ENCODE measurements around the gene KLHL17.
A peak's percentile ranks its signal among the peaks of the same experiment; 100 is the strongest.

KLHL17 gene

GRCh38 chr1:923131-923990 is 37.0 kb upstream of the KLHL17 start, which contains the start of gene SAMD11:
TSS of gene SAMD11 (plus strand) at chr1:923923. CDS start at chr1:924432, 509 bp downstream.
- DNase-seq, result peak; percentile 30 to 74

- no peak for DNase-seq
Observed at GRCh38 chr1:923991-924655, 36.3 kb upstream of the KLHL17 start.

DNA sequence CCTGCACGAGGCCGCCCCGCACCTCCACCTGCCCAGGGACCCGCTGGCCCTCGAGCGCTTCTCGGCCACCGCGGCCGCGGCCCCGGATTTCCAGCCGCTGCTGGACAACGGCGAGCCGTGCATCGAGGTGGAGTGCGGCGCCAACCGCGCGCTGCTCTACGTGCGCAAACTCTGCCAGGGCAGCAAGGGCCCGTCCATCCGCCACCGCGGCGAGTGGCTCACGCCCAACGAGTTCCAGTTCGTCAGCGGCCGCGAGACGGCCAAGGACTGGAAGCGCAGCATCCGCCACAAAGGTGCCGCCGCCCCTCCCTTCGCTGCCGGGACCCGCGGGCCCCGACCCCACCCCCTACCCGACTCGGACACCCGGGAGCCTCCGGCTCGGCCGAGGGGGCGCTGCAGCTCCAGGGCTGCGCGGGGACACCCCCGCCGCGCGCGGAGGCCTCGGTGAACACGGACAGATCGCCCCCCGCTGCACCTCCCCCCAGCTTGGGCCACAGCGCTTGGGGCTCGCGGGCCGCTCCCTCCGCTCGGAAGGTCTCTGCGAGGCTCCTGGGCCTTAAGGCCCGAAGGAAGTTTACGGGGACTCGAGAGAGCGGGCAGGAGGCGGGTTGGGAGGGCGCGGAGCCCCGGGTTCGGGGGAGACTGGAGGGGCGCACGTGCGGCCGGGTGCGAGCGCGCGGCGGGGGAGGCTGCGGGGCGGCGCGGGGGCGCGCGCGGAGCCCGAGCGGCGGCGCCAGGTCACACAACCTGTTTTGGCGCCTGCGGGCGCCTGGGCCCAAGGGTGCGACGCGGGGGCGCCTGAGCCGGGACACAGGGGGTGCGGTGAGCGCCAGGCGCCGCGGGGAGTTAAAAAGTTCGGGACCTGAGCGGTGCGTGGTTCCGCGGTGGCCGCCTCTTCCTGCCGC is 35.5 kb upstream of the KLHL17 start:
- no peak for DNase-seq

DNA sequence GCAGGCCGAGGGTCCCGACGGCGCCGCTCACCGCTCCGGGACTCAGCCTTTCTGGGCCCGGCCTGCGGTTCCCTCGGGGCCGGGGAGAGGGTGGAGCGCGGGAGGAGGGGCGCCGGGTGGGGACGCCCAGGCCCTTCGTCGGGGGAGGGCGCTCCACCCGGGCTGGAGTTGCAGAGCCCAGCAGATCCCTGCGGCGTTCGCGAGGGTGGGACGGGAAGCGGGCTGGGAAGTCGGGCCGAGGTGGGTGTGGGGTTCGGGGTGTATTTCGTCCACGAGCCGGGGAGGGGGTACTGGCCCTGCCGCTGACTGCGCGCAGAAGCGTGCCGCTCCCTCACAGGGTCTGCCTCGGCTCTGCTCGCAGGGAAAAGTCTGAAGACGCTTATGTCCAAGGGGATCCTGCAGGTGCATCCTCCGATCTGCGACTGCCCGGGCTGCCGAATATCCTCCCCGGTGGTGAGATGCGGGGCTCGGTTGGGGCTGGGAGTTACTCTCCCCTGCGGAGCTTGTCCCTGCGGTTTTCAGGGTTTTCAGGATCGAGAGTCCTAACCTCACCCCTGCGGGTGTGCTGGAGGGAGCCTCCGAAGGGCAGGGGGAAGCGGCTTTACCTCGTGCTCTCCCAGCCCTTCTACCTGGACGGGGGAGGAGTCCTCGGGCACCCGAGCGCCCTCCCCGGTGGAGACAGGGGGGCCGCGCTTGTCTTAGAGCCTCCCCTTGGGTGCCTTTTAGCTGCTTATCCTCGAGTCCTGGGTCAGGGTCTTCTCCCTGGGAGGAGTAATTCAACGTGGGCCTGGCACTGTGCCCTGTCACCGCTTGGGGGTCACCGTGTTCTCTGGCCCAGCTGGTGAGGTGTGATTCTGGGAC is 34.6 kb upstream of the KLHL17 start:
- DNase-seq, result no peak

GRCh38 chr1:927234-927633 is 33.1 kb upstream of the KLHL17 start:
- DNase-seq, result no peak

GRCh38 chr1:927748-928147 is 32.6 kb upstream of the KLHL17 start:
- DNase-seq, result no peak

DNA sequence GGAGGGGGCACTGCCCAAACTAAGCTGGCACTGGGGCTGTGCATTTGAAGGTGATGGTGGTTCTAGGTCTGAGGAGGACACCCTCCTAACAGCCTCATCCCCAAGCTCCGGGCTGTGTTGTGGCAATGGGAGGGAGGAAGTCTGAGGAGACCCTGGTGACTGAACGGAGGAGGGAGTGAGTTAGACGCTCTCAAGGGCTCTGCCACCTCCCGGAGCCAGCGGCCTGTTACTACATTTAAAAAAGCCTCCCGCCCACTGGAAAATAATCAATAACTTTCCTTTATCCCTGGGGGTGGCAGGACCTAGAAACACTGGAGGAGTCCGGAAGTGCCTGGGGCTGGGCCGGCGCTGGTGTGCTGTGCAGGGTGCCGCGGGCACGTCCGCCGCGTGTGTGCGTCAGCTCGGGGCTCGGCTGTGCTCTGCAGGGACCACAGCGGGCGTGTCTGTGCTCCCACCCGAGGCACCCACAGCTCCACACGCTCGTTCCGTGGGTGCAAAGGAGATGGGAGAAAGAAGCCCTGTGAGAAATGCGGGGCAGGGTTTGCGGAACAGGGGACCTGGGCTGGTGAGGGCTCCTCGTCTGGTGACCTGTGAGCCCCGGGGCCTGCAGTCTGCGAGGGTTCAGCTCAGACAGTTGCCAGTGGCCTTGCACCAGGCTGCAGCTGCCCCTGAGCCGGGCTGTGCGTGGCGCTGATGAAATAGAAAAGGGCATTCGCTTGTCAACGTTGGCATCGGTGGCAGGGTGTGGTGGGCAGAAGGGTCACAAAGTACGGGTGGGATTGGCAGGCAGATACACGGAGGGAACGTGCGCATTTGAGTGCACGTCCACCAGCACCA is 31.3 kb upstream of the KLHL17 start:
- no peak for DNase-seq

DNA sequence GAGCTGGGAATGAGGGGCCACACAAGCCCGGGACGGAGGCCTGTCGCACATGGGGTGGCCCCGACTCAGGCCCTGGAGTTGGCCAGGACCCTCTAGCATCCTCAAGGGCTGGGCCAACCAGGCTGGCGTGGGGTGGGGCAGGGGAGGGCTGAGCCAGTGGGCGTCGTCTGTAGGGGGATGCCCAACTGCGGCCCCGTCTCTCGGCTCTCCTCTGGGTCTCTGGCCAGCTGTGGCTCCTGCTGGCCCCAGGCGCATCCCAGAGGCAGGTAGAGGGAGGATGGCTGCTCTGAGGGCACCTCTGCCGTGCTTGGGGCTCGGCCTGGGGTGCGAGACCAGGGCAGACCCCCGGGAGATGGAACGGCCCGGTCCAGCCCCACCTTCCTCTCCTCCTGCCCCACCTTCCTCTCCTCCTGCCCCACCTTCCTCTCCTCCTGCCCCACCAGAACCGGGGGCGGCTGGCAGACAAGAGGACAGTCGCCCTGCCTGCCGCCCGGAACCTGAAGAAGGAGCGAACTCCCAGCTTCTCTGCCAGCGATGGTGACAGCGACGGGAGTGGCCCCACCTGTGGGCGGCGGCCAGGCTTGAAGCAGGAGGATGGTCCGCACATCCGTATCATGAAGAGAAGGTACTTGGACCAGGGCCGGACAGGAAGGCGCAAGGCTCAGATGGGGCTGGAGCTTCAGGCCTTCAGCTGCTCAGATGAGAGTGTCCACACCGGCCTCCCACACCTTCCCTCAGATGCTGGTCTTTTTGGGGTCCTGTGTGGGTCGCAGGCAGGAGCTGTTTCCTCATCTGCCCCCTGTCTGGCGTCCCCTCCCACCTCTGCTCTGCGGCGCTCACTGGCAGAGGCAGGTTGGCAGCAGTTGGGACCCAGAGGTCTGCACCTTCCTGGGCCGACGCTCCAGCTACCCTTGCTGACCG is 30.4 kb upstream of the KLHL17 start:
- DNase-seq, result no peak

DNA sequence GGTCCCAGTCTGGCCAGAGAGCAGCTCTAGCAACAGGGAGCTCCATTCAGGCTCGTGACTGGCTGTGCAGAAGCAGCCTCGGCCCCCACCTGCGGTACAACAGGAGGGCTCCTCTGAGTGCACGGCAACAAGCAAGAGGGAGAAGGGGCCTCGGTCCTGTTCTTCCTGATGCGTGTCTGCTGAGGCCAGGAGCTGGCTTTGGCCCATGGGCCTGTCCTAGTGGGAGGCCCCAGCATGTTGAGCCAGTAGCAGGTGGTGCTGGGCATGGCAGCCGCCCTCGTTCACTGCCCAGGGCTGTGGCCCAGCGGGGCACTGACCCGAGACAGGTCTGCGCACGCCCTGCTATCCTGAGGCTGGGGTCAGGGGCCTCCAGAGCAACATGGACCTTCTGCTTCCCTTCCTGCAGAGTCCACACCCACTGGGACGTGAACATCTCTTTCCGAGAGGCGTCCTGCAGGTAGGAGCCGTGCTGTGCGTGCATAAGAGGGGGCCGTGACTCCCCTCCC is 29.7 kb upstream of the KLHL17 start:
- no peak for DNase-seq

- DNase-seq, result no peak
Observed at GRCh38 chr1:931380-932172, 28.8 kb upstream of the KLHL17 start.

GRCh38 chr1:932173-932510 is 28.2 kb upstream of the KLHL17 start:
- DNase-seq, result no peak

DNA sequence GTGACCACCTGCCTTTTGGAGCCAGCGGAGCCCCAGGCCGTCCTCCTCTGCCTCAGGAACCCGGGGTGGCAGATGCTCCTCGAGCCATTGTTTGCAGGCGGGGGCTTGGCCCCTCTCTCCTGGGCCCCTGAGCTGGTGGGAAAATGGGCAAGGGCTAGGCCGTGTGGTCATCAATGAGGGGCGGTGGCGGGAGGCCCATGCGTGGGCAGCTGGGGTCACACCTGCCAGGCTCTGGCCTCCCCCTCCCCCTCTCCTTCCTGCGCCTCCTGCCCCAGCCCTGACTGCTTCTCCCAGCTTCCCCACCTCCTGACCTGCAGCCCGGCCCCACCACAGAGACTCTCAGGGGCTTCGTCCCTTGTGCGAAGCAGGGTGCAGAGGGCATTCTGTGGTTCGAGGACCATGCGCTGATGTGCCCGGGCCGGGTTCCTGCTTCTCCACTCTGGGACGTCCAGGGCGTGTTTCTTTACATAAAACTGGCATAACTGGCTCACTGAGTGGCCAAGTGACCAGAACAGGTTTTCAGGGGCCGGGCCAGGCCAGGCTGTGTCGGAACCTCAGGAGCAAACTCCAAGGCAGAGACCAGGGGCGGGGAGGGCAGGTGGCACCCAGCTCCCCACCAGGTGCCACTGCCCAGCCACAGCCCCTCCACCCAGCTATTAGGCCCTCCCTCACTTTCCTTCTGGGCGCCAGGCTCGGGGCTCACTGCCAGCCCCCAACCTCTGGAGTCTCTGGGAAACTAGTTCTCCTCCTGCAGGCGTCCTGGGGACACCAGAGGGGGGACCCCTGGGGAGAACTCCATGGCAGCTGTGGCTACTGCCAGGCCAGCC is 27.4 kb upstream of the KLHL17 start:
- no peak for DNase-seq

GRCh38 chr1:933603-933940 is 26.8 kb upstream of the KLHL17 start:
- DNase-seq, result no peak

GRCh38 chr1:934991-935750 is 25.2 kb upstream of the KLHL17 start:
- no peak for DNase-seq

DNA sequence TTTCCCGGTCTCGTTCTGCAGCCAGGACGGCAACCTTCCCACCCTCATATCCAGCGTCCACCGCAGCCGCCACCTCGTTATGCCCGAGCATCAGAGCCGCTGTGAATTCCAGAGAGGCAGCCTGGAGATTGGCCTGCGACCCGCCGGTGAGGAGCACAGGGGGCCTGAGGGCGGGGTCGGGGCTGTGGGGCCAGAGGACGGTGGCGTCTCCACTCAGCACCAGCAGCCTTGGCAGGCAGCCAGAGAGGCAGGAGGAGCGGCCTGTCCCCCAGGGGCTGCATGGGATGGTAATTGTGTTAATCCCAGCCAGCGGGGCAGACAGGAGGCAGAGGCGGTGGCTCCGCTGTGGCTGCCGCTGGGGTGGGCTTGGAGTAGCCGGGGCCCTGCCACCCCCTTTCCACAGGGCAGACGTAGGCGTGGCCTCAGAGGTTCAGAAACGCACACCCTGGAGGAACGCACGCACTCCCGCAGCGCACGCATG is 24.6 kb upstream of the KLHL17 start:
- DNase-seq, result no peak

DNA sequence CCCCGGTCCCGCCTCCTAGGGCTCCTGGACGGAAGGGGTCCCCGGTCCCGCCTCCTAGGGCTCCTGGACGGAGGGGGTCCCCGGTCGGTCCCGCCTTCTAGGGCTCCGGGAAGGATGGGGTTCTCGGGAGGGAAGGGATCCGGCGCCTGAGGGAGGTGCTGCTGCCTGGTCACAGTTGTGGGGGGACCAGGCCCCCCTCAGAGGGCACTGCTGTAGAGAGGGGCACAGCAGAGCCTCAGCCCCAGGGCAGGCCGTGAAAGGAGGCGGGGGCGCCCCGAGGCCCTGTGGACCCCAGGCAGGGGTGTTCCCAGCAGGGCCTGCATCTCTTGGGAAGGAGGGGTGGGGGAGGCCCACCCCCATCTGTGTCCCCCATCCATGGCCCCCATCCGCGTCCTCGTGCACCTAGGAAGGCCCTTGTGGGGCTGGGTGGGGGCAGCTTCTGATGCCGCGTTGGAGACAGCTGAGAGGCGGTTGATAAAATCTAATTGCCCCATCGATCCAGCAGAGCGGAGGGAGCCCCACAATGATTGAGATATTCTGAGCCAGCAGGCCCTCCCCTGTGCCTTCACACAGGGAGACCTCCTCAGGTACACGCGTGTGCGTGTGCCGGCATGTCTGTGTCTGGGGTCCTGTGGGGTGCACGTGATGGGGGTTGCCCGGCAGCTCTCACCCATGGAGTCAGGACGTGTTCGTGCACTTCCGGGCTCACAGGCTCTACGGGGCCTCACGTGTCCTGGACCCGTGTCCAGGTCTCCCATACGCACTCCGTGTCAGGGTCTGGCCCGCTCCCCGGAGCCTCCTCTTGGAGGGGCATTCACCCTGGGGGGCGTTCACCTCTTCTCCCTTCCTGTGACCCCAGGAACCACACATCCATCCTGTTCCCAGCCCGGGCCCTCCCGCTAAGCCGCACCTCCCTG is 23.8 kb upstream of the KLHL17 start:
- no peak for DNase-seq
